Activated T-cell treated with anti-CD3 and anti-CD28 coated beads, Interleukin-2, amount 50 U/mL, for 4 hours (primary cell): ENCODE data around the gene OR5W2. TPM values are rescaled to one million over a fixed set of nuclear protein-coding genes. Genes with fewer than 3 reads are reported as not detected.

ENCODE experiments used
- total RNA-seq, 3 donors: library from RNA; stranded (reverse); gene quantifications; one replicate each; pipeline ENCODE4 v1.2.1, GENCODE V29; 2021

The OR5W2 gene
- total RNA-seq, 3 donors from 2014 or later: not detected

Other genes with a start within 250 kb of the OR5W2 start
- gene OR5D13, start 141.1 kb downstream of the OR5W2 start, total RNA-seq: not detected
- not detected for gene OR5D14, start 119.0 kb downstream of the OR5W2 start, total RNA-seq
- not detected for gene OR5L1, start 103.2 kb downstream of the OR5W2 start, total RNA-seq
- gene OR5D18, start 95.0 kb downstream of the OR5W2 start, total RNA-seq: not detected
- not detected for gene OR5L2, start 87.4 kb downstream of the OR5W2 start, total RNA-seq
- gene OR5D16, start 75.8 kb downstream of the OR5W2 start, total RNA-seq: not detected
- not detected for gene TRIM51, start 31.3 kb downstream of the OR5W2 start, total RNA-seq
- not detected for gene OR5I1, start 21.8 kb upstream of the OR5W2 start, total RNA-seq
- gene OR10AG1, start 55.4 kb upstream of the OR5W2 start, total RNA-seq: not detected
- gene OR5F1, start 80.0 kb upstream of the OR5W2 start, total RNA-seq: not detected
- gene OR5AS1, start 113.1 kb upstream of the OR5W2 start, total RNA-seq: not detected
- not detected for gene OR8I2, start 178.7 kb upstream of the OR5W2 start, total RNA-seq
- gene OR8H2, start 189.1 kb upstream of the OR5W2 start, total RNA-seq: not detected
- not detected for gene OR8H3, start 207.8 kb upstream of the OR5W2 start, total RNA-seq
- not detected for gene OR8J3, start 225.6 kb upstream of the OR5W2 start, total RNA-seq
- not detected for gene OR8K5, start 245.7 kb upstream of the OR5W2 start, total RNA-seq